ENCODE measurements around the gene FOXF2. TPM values are rescaled to one million over a fixed set of nuclear protein-coding genes. Genes with fewer than 3 reads are reported as not detected.

Gene FOXF2
- total RNA-seq, 1 donor from 2014 or later, result not detected

DNA sequence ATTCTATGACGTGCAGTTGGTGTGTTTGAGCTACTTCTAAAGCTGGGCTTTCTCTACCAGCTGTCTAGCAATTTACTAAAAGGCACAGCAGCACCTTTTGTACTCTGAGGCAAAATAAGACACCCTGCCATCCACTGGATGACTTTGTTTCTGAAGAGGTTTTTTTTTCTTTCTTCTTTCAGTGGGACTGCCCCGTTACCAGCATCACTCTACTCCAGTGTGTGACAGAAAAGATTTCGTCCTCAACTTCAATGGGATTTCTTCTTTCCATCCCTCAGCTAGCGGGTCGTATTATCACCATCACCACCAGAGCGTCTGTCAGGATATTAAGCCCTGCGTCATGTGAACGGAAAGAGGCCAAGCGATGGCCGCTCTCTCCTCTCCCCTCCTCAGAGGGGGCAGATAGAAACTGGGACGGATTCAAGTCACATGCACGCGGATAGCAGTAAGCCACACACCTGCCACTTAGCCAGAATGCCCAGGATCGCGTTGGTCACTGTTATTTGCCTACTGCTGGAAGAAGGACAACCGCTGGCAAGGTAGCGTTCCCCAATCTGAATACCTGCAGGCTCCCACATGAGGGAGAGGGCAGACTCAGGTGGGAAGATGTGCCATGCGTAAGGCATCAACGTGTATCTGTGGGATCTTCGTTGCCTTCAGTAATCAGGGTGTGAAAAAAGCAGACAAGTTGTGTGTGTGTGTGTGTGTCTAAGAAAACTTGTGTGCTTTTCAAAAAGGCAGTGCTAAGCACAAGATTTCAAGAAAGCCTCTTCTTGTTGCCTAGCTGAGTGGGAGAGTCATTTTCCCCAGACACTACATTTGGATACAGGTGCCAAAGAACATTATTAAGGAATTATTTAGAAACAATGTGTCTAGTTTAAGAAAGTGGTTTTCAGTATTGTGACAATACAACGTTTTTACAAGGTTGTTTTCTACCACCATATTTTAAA is 5.4 kb downstream of the FOXF2 start:
- Mint-ChIP-seq H3K27me3 (peaks cover 85% of the 10 kb centered on the region), H3K36me3 (ENCODE audit: insufficient read depth) (no peaks in the 10 kb centered on the region), H3K4me1 (ENCODE audit: low read depth) (peaks cover 2% of the 10 kb centered on the region), H3K27ac (no peak overlapping the region), H3K4me3 (ENCODE audit: low read depth) (no peak overlapping the region), H3K9me3 (ENCODE audit: low read depth) (no peaks in the 10 kb centered on the region)
- TF ChIP-seq CTCF (IDR thresholded peaks at IDR 0.05; ENCODE audit: unreplicated experiment), result no peak
- no peak for DNase-seq (ENCODE audit: low spot score, unreplicated experiment)

- no peak for DNase-seq (ENCODE audit: low spot score, unreplicated experiment)
- Mint-ChIP-seq H3K27ac (no peak overlapping the region), H3K27me3 (peaks cover 87% of the 10 kb centered on the region), H3K4me1 (ENCODE audit: low read depth) (no peaks in the 10 kb centered on the region), H3K4me3 (ENCODE audit: low read depth) (no peak overlapping the region), H3K9me3 (ENCODE audit: low read depth) (no peaks in the 10 kb centered on the region), H3K36me3 (ENCODE audit: insufficient read depth) (no peaks in the 10 kb centered on the region)
- TF ChIP-seq CTCF (IDR thresholded peaks at IDR 0.05; ENCODE audit: unreplicated experiment), result no peak
Measured at GRCh38 chr6:1395506-1395905, 6.1 kb downstream of the FOXF2 start.

- DNase-seq (ENCODE audit: low spot score, unreplicated experiment), result no peak
- no peak overlapping the region for H3K4me3 Mint-ChIP-seq (ENCODE audit: low read depth)
- no peaks in the 10 kb centered on the region for H3K4me1 Mint-ChIP-seq (ENCODE audit: low read depth)
- no peak for TF ChIP-seq CTCF (IDR thresholded peaks at IDR 0.05; ENCODE audit: unreplicated experiment)
- no peak overlapping the region for H3K27ac Mint-ChIP-seq
- no peaks in the 10 kb centered on the region for H3K36me3 Mint-ChIP-seq (ENCODE audit: insufficient read depth)
- no peaks in the 10 kb centered on the region for H3K9me3 Mint-ChIP-seq (ENCODE audit: low read depth)
- peaks cover 84% of the 10 kb centered on the region for H3K27me3 Mint-ChIP-seq
Measured at GRCh38 chr6:1395941-1396908, 6.8 kb downstream of the FOXF2 start.

- H3K27ac Mint-ChIP-seq, result no peak overlapping the region
- peaks cover 80% of the 10 kb centered on the region for H3K27me3 Mint-ChIP-seq
- H3K36me3 Mint-ChIP-seq (ENCODE audit: insufficient read depth), result no peaks in the 10 kb centered on the region
- H3K4me3 Mint-ChIP-seq (ENCODE audit: low read depth), result no peak overlapping the region
- peak; percentile 99 for TF ChIP-seq CTCF (IDR thresholded peaks at IDR 0.05; ENCODE audit: unreplicated experiment)
- DNase-seq (ENCODE audit: low spot score, unreplicated experiment), result peak; percentile 69
- H3K4me1 Mint-ChIP-seq (ENCODE audit: low read depth), result no peaks in the 10 kb centered on the region
- no peaks in the 10 kb centered on the region for H3K9me3 Mint-ChIP-seq (ENCODE audit: low read depth)
Measured at GRCh38 chr6:1396952-1397868, 7.8 kb downstream of the FOXF2 start.
